COLO668 (cell line): ENCODE data around the gene LAMTOR3.

Experiments
- DNase-seq: peaks from one replicate; lab custom pipeline; 2025; ENCODE audit not compliant: unreplicated experiment; lab: John Stamatoyannopoulos, UW

Gene LAMTOR3

DNA sequence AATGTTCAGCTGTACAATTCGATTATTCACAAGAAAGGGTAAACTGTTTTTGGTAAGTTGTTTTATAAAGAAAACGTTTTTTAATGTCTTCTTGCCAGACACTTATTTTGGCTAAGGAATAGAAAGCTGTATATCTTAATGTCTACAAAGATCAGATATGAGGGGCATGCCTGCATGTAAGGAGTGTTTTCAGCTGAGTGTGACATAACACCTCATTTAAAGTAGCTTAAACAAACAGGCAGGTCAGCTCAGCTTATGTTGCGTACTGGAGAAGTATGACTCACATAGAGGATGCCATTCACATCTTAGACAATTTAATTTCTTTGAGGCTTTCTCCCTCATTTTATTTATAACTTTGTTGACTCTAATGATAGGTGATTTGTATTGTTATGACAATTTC, 30.4 kb downstream of the LAMTOR3 start:
- DNase-seq, result no peak

DNA sequence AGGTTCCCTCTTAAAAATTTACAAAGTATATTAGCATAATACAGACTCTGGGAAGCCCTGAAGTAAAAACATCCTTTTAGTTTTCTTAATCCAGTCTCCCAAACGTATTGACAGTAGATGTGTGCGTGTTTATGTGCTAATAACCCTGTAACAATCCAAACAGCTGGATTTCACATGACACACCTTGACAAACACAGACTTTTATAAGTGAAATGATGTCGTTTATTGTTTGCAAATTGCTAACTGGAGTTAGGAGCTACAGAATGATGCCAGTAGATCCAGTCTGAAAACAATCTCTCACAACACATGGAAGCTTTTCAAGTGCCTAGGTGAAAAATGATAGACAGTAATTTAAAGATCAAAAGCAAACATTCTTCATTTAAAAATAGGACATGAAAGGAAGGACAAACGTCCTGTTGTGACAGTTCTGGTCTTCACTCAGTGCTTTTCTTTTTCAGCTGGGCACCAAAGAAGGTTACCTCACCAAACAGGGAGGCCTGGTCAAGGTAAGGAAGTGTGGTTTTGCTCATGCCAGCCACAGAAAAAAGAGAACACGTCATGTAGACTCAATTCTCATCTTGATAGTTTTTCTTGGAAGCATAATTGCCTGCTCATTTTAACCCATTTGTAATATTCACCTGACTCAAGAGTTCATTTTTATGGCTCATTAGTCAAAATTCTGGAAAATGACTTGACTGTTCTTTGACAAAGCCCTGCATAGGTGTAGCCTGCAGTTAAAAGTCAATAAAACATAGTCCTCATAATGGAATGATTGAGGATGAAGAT, 32.9 kb downstream of the LAMTOR3 start:
- peak; percentile 30 for DNase-seq

DNA sequence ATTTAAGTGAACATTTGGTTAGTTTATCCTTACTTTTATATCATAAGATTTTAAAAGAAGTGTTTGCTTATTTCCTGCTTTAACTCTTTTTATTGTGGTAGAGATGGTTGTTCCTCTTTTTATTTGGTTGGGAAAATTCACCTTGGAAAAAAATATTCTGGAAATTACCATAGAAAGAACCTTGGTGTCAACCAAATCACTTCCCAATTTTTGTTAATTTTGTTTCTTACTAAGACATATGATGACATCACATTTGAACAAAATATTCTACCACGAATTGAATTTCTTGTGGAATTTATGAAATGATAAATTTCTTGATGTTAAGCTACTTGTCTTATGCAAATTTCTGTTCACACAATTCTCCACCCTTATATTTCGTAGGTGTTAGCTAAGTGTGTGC, 33.7 kb downstream of the LAMTOR3 start:
- DNase-seq, result no peak

DNA sequence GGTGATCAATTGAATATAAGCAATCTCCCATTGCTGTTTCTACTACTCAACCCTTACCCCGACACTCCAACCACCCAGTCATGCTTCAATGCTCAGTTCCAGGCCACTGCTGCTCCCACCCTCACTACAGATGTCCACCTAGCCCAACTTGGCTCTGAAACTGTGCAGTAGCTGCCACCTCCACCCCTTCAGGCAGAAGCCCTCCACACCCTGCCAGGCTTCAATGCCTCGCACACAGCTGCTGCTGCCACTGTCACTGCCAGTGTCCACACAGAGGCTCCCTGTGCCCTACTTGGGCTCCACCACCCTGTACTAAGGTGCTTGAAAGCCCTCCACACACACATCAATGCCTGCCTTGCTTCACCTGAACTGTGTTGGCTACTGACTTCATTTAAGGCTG, 34.6 kb downstream of the LAMTOR3 start:
- peak; percentile 51 for DNase-seq

DNA sequence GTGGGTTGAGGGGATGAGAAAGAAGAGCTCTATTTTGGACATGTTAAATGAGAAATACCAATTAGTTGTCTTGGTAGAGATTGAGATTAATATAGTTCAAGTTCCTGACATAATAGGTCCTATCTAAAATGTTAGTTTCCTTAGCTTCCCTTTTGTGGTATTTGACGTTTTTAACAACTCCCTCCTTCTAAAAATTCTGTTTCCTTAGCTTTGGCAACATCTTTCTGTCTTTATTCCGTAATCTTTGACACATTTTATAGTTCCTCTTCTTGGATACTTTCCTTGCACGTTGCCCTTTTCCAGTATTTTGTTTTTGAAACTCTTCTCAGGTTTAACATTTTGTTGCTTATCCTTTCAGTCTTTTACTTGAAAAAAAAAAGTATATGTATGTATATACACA, 36.9 kb downstream of the LAMTOR3 start:
- no peak for DNase-seq

DNA sequence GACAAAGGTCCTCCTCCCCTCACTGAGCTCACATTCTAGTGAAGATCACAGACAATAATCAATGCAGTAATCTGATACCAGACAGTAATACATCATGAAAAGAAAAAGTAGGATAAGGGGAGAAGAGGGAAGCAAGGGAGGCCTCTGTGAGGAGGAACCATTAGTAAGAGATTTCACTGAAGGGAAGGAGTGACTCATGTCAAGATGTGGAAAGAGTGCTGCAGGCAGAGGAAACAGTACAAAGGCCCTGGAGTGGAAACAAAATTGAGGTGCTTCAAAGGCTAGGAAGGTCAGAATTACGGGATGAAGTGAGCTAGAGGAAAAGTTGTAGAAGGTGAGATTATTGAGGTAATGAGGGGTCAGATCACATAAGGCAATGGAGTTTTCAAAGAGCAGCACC, 38.1 kb downstream of the LAMTOR3 start:
- no peak for DNase-seq

DNA sequence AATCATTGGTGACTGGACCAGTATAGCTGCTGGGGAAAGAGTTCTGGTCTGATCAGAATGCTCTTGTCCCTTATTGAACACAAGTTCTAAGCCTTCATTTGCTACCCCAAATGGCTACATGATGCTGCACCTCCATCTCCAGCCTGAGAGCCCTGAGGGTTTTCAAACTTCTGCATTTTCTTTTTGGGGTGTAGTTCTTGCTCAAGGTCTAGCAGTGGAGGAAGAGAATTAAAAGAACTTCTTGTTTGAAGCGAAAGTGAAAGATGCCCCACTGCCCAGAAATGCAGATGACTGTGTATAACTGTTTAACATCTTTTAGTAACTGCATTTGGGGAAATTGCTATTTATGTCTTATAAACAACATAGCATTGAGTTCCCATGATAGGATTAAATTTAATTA, 38.5 kb downstream of the LAMTOR3 start:
- DNase-seq, result no peak

DNA sequence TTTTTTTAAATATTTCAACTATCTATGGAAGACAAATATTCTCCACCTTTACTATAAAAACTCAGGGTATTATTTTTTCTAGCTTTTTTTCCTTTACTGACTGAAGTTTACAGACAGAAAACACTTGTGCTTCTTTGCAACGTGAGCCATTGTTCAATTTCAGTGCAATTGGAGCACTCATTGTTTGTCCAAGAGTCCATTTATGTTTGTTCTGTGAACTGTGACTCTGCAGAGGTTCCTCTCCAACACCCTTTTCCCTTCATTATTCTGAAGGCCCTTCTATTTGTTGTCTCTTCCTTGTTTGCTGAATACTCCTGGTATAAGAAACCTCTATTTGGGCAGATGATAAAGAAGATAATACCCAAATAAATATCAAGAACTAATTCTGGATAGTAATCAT, 40.2 kb downstream of the LAMTOR3 start:
- DNase-seq, result peak; percentile 19

DNA sequence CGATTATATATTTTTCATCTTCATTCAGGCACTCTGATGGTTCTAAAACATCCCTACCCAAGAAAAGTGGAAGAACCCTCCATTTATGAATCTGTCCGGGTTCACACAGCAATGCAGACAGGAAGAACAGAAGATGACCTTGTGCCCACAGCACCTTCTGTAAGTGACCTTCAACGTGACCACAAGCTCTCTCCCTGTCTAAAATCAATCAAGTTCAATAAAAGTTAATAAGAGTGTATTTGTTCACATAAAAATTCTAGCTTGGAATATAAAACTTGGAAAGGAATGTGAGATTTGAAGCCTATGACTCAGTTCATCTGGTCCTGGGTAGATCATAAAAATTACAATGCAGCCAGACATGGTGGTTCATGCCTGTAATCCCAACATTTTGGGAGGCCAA, 41.0 kb downstream of the LAMTOR3 start:
- DNase-seq, result no peak

DNA sequence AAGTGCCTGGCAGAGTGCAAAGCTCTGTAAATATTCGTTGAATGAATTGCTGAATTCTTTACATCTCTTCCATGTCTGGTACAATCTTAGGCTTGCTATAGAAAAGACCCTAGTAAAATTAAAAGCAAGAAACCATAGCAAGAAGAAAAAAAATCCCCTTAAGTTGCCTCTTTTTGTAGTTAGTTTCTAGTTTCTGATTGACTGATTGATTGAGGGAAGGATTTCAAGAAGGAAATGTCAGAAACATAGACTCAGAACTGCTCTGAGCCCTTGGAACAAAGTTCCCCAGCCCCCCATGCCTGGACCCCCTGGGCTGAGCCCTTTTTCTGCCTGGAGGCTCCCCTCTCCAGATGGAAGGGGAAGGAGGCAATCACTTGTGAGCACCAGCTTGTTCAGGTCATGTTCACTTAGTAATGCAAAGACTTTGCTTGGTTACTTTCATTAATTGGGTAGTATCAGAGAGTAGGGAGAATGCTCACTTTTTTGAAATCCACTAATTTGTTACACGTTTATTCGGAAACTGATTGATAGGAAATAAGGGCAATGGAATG, 42.0 kb downstream of the LAMTOR3 start:
- no peak for DNase-seq

DNA sequence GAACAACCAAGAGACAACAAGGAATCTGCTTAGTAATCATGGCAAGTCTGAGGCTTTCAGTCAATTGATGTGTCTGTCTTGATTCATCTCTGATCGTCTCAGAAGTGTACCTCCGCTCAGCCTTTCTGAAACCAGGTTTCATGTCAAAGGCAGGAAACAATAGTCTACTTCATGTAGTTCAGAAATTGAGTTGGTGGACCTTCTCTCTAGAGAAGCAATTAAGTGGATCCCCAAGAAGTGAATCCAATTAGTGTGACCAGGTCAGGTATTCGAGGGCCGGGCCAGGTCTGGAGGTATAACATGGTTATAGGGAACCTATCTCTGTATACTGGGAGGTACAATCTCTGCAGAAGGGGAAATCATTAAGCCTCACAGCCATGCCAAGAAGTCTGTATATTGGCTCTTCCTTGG, 45.6 kb downstream of the LAMTOR3 start:
- no peak for DNase-seq

DNA sequence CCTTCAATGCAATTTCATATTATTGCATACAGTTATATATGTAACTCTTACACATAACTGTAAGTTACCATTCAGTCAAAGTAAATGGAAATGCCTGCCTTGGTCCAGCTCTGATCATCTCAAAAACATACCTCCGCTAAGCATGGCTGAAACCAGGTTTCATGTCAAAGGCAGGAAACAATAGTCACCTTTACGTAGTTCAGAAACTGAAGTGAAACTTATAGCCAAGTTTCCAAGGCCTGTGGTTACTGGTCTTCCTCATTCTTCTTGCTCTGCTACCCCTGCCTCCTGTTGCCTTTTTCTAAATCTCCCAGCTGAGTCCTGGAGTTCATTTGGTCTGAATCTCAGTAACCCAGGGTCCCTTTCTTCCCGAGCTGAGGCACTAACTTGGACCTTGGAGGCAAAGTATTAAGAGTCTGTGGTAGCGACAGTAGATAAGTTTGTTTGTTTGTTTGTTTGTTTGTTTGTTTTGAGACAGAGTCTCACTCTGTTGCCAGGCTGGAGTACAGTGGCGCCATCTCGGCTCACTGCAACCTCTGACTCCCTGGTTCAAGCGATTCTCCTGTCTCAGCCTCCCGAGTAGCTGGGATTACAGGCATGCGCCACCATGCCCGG, 46.8 kb downstream of the LAMTOR3 start:
- no peak for DNase-seq

DNA sequence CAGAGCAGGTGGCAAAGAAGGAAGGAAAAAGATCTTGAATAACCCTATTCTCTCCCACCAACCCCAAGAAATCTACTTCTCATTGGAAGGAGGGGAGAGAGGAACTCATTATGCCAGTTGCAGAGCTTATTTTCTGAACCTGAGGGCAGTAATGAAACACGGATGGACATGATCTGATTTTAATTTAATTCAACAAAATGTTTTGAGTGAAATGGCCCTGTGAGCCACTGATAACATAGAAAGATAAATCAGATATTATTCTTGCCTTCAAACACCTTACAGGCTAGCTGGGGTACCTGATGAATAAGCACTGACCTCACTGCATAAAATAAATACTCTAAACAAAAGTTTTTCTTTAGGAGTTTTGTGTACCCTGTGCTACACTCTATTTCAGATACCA, 47.3 kb downstream of the LAMTOR3 start:
- no peak for DNase-seq

DNA sequence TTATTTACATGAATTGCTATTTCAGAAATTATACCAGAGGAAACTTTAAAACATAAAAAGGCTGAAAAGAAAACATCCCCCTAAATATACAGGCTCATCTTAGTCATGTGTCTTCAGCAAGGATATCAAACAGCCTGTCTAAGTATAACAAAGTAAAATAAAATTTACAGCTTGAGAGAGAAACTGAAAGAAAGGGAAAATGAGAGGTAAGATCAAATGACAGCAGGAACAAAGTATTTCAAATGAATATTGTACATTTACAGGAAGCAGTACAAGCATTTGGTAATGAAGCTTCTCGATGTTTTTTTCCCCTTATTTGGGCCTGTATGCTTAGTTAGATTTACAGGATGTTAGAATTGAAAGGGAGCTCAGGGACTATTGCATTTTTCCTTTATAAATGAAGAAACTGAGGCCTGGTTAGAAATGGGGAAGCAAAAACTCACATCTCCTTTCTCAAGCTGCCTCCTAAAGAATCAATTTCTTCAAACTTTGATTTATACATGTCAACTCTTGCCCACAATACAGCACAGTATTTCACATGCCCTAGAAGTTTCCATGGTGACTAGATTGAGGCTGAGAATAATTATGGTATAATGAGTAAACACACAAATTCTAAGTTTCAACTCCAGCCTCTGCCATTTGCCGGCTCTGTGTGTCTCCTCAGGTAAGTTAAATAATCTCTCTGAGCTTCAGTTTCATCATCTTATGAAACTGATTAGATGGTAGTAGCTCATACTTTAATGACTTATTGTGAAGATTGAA, 48.3 kb downstream of the LAMTOR3 start:
- no peak for DNase-seq

DNA sequence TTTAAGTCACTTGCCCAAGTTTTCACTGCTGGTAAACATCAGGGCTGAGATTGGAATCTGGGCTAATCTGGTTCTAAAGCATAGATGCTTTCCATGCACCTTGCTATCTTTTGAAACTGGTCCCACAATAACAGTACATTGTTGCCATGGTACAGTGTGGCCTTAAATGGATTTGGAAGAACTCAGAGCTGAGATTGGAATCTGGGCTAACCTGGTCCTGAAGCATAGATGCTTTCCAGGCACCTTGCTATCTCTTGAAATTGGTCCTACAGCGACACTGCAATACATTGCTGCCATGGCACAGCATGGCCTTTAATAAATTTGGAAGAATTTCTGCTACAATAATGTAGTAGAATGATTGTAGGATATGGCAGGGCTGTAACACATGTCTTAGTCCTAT, 49.0 kb downstream of the LAMTOR3 start:
- DNase-seq, result no peak

DNA sequence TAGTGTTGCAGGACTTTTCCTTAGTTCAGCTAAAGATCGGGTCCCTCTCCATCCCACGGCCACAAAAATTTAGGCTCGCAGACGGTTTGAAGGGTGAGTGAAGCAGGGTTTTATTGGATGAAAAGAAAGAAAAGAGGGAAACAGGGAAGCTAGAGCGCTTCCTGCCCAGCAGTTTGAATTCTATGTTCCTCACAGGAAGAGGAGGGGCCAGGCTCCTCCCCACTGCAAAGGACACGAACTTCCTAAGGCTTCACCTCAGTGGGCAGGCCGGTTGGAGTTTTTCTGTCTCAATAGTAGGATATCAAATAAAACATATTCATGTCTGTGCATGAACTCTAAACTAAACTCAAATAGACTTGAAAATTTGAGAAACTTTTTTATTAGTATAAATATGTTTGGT, 50.2 kb downstream of the LAMTOR3 start:
- no peak for DNase-seq

DNA sequence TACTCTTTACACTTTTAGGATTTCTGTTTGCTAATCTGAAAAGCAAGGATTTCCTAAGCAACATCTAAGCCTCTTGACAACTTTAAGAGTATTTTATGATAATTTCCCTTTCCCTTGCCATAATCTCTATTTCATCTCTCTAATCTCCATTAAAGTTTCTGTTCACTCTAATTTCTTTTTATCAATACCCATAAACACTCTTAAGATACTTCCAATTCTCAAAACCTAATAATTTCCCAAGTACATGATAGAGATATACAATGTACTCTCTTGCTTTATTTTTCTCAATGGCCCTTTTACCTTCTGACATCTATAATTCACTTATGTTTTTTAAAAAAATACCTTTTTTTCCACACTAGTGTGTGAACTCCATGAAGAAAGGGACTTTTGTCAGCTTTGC, 50.8 kb downstream of the LAMTOR3 start:
- DNase-seq, result no peak

DNA sequence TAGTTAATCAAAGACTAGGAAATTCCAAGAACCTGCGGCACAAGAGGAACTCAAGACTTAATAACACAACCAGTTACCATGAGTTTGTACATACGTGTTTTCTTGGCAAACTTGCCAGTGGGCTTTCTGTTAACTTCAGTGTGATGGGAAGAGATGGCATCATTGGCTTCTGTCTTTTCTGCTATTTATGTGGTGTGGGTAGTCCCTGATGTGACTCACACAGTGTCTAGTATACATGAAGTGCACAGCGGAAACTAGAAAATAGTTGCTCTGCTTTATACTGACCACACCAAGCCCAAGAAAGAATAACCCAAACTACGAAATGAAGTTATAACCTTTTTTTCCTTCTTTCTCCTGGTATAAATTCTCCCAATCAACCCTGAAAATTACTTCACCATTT, 53.1 kb downstream of the LAMTOR3 start:
- DNase-seq, result no peak

DNA sequence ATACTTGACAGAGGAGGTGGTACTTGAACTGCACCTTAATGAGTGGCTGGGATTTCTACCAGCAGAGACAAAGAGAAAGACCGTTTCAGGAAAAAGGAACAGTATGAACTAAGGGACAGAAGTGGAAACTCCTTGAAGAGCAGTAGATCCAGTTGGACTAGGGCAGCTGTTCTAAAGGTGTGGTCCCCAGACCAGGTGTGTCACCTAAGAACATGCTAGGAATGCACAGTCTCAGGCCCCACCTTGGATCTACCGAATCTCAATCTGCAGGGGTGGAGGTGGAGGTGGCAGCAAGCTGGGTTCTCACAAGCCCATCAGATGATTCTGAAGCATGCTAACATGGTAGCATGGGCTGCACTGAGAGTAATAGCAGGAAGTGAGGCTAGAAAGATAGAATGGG, 55.3 kb downstream of the LAMTOR3 start:
- DNase-seq, result no peak

DNA sequence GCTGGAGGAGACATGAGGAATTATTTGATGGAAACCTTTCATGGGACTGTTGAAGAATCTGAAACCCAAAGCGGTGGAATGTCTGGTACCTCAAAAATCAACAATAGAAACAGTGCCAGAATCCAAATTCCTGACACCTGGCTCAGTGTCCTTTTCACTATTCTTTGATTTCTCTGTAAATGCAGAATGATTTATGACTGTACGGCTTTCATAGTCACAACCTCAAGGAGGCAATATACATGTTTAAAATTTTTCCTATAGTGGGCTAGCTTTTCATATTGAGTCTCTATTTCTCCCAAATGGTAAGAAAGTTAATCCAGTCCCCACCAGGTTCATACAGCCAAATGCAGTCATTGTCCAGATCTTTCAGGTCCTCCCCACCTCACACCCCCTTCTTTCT, 58.3 kb downstream of the LAMTOR3 start:
- DNase-seq, result no peak

DNA sequence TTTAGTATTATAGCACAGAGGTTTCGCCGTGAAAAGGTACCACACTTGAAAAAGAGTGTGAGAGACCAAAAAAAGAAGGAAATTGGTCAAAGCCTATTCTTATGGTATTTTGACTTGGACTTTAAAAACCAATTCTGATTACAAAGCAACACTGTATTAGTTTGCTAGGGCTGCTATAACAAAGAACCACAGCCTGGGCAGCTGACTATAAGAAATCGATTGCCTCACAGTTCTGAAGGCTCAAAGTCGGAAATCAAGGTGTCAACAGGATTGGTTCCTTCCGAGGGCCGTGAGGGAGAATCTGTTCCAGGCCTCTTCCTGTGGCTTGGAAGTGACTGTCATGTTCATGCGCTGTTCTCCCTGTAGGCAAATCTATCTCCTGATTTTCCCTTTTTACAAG, 59.7 kb downstream of the LAMTOR3 start:
- no peak for DNase-seq

DNA sequence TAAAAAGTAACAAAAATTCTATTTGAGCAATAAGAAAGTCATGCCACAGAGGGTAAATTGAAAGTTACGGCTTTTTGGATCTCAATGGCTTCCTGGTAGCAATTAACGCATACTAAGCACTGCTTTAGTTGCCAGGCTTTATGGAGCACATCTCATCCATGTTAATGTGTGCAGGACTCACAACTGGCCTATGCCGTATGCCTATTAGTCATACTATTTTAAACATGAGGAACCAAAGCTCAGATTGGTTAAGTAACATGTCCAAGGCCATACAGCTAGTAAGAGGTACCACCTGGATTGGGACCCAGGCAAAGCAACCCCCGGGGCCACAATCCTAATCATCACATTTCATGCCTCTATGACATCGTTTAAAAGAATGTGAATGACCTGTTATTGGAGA, 60.5 kb downstream of the LAMTOR3 start:
- DNase-seq, result no peak
